Measurements from ENCODE around the gene CRIP3. TPM values are rescaled to one million over a fixed set of nuclear protein-coding genes. Genes with fewer than 3 reads are reported as not detected.

Gene CRIP3
- total RNA-seq, 1 experiment from 2014 or later, result 16.9 TPM

GRCh38 chr6:43334466-43335095, 26.0 kb upstream of the CRIP3 start:
- Histone ChIP-seq H3K79me1 (ENCODE audit: insufficient read depth, low read depth, low read length, poor library complexity, severe bottlenecking) (no peaks in the 10 kb centered on the region), H2AK5ac (ENCODE audit: insufficient read length, low read length) (no peak overlapping the region), H3K23me2 (ENCODE audit: insufficient read length, low read depth, low read length, poor library complexity, severe bottlenecking) (no peaks in the 10 kb centered on the region), H3K23ac (ENCODE audit: insufficient read length, low read depth, low read length) (no peak overlapping the region), H2BK12ac (ENCODE audit: insufficient read length, low read depth, low read length) (no peak overlapping the region), H2BK5ac (ENCODE audit: insufficient read length, low read length) (no peak overlapping the region), H3K79me2 (ENCODE audit: insufficient read depth, low read length) (no peaks in the 10 kb centered on the region), H3T11ph (ENCODE audit: low read length) (no peak overlapping the region), H2BK120ac (ENCODE audit: low read depth, low read length, poor library complexity, severe bottlenecking) (no peak overlapping the region), H4K5ac (ENCODE audit: insufficient read length, low read depth, low read length) (no peak overlapping the region), H2BK20ac (ENCODE audit: low read depth, low read length, poor library complexity, severe bottlenecking) (no peak overlapping the region), H3K18ac (ENCODE audit: insufficient read length, low read depth, low read length) (no peak overlapping the region), H3K14ac (ENCODE audit: insufficient read depth, low read length) (no peak overlapping the region), H4K91ac (ENCODE audit: insufficient read length, low read depth, low read length) (no peak overlapping the region), H4K20me1 (ENCODE audit: control insufficient read depth, insufficient read depth, insufficient read length) (no peaks in the 10 kb centered on the region), H3K9me3 (ENCODE audit: control insufficient read depth, low read depth, low read length) (no peaks in the 10 kb centered on the region), H3K4me2 (ENCODE audit: insufficient read depth, insufficient read length, low read length) (no peak overlapping the region), H2AFZ (ENCODE audit: low read length) (no peak overlapping the region), H3K9ac (ENCODE audit: extremely low read depth, insufficient read length, low read length) (no peak overlapping the region), H3K4me1 (ENCODE audit: insufficient read depth, low read length) (no peaks in the 10 kb centered on the region), H4K8ac (replicated peaks; ENCODE audit: insufficient read length, low read depth, low read length) (no peak overlapping the region), H3K4ac (ENCODE audit: low read depth, low read length) (no peak overlapping the region), H3K56ac (ENCODE audit: insufficient read length, low read depth, low read length) (no peak overlapping the region), H3K27me3 (ENCODE audit: insufficient read depth, low read length) (no peaks in the 10 kb centered on the region), H2BK15ac (ENCODE audit: low read depth, low read length) (no peak overlapping the region), H3K27ac (ENCODE audit: insufficient read length, low read depth, low read length) (no peak overlapping the region)
- peak overlapping the region in 1 of 3 experiments; percentile 50; a peak in 2 of 7 replicates for H3K27ac Mint-ChIP-seq
- H3K4me3 Mint-ChIP-seq, result no peak overlapping the region
- H3K36me3 Mint-ChIP-seq (ENCODE audit: insufficient read depth in 1 of 3, low read depth in 3 of 3), result peaks cover 3 to 15% (median 9%) of the 10 kb centered on the region in 3 experiments; a peak in 5 of 7 replicates
- H3K27me3 Mint-ChIP-seq (ENCODE audit: low read depth), result no peaks in the 10 kb centered on the region; the same call in none of the 2 replicates
- peak; percentile 36 for DNase-seq
- H3K4me1 Mint-ChIP-seq, result peaks cover 0 to 7% of the 10 kb centered on the region in 2 experiments; a peak in 2 of 4 replicates
- WGBS (ENCODE audit: extremely low coverage, insufficient read length, low lambda C conversion rate), result no CpG with 5 or more reads among the region's 2 CpGs
- H3K9me3 Mint-ChIP-seq, result no peaks in the 10 kb centered on the region
- peak; percentile 80 for TF ChIP-seq CTCF (conservative IDR thresholded peaks at IDR 0.05)

Data from H9 (cell line).